OCI-M2 (cell line): ENCODE results near the gene MNT.

Source experiments
- DNase-seq: peaks from one replicate; lab custom pipeline; 2025; ENCODE audit not compliant: unreplicated experiment; lab: John Stamatoyannopoulos, UW

MNT gene

DNA sequence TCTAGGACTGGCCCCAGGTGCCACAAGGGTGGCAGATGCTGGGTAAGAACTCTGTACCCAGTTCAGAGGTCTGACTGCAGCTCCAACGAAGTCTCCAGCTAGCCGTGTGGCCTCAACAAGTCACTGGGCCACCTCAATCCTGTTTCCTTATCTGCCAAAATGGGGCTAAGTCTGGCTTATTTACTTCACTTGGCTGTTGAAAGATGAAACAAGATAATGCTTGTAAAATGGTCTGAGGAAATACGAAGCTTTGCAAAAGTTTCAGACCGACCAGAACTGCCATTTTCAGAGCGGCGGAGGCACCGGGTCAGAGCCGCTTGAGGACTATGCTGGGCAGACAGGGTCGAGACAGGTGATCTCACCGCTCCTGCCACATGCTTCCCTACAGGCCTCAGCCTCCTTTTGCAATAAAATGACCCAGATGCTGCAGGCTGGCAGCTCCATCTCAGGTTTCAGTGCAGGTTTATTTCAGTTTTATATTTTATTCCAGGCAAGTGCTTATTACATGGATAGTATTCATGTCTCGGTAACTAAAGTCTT, 17.2 kb downstream of the MNT start:
- DNase-seq: no peak

DNA sequence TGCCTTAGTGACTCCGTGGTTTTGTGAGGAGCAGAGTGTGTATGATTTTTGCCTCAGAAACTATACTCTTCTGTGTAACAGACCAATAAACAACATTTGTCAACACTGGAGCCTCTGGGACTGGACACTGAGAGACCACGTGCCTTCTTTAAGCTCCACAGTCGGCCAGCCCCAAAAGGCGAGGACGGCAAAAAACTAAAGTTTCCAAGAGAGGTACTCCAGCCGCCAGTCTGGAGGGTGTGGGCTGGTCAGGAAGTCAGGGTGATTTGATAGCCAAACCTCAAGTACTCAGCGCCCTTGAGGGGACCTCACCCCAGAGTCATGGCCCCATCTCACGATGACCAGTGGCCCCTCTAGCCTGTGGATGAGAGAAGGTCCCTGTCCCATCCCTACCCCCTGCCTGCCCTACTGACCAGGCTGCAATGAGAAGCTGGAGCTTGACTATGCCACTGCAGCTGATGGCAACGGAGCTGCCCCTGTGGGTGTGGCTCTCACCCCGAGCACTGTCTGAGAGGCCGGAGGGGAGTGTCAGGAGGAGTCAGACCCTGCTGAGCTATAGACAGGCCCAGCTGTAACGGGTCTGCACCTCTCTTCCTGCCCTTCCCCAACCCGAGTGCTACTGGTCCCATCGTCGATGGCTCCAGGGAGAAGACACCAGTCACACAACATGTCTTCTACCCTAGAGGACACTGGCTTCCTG, 19.8 kb downstream of the MNT start:
- no peak for DNase-seq

DNA sequence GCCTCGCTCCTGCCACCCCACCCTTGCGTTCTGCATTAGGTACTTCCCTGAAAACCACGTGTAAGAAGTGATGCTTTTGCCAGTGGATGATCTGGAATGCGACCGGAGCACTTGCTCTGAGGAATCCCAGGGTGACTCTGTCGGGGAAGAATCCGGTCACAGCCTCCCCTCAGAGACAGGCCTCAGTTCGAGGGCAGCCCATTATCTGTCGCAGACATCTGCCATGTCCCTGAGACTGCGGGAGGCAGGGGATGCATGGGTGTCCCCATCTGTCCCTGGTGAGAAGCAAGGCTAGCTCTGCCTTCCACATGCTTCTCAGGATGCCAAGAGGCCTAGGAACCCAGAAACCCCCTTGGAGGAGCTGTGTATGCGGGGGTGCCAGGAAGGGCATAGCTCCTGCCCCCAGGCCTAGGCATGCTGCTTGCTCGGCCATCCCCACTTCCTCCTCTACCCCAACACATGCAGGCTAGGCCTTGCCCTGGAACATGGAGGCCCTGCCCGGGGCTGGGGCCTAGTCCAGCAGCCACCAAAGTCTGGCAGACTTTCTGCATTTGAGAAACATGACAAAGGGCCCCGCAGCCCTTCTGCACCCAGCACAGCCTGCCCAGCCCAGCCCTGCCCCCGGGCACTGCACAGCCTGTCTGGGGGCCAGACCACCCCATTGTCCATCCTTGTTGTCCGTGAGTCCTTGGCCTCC, 20.5 kb downstream of the MNT start:
- no peak for DNase-seq

DNA sequence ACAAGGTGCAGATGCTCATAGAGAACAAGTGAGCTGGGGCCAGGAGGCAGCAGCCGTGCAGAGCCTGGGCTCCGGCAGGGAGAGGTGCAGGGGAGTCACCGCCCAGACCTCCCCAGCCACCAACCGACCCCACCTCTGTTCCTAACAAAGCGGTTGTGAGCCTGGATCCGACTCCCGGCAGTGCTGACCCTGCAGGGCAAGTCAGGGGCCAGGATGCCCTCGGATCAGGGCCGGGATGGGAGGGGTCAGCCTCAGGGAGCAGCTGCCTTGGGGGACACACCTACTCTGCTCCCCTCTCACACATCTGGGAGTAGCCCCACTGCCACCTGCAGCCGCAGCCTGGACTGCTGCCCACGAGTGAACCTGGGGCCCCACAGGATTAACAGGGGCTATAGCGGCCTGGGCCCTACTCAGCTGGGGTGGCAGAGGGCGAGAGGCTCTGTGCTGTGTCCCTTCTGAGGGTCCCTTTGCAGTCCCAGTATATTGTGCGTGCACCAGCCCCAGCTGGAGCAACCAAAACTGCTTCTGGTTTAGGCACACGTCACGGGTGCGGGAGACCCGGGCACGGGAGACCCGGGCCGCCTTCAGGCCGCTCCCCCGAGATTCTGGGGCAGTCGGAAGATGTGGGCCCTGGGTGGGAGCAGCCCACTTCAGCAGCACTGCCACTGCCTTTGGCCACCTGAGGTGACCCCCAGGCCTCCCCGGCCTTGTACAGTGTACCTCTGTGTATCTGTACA, 21.2 kb downstream of the MNT start:
- no peak for DNase-seq

DNA sequence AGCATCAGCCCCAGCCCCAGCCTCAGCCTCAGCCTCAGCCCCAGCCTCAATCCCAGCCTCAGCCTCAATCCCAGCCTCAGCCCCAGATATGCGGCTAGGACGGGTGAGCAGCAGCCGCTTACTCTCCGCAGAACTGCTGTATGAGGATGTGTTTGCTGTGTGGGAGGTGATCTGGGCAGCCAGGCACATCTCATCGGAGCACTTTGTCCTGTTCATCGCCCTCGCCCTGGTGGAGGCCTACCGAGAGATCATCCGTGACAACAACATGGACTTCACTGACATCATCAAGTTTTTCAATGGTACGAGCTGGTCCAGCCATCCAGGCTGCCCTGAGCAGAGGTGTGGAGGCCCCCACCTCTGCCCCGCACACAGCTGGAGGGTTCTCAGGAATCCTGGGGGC, 22.0 kb downstream of the MNT start:
- no peak for DNase-seq

DNA sequence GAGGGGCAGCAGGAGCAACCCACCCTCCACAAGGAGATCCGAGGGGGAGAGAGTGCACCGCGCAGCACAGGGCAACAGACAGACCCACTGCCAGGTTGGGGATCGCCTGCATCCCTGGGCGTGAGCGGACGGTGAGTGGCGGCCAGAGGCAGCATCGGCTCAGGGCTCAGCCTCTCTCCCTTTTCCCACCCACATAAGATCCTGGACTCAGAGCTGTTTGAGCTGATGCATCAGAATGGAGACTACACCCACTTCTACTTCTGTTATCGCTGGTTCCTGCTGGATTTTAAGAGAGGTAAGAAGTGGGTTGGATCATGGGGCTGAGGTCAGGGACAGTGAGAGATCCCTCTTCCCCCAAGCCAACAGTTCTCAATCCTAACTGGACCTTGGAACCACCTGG, 23.2 kb downstream of the MNT start:
- DNase-seq: no peak

DNA sequence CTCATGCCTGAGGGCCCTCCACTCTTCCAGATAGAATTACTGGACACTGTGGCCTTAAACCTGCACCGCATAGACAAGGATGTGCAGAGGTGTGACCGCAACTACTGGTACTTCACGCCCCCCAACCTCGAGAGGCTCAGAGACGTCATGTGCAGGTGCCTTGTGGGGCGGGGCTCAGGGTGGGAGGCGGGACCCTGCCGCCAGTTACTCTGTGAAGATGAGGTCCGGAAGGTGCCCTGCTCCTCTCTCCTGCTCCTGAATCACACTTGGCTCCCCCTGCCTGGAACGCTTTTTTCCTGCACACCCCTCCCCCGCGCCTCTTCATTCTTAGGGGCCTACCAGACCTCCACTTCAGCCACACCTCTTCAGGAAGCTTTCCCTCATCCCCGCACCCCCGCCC, 24.8 kb downstream of the MNT start:
- DNase-seq: no peak

DNA sequence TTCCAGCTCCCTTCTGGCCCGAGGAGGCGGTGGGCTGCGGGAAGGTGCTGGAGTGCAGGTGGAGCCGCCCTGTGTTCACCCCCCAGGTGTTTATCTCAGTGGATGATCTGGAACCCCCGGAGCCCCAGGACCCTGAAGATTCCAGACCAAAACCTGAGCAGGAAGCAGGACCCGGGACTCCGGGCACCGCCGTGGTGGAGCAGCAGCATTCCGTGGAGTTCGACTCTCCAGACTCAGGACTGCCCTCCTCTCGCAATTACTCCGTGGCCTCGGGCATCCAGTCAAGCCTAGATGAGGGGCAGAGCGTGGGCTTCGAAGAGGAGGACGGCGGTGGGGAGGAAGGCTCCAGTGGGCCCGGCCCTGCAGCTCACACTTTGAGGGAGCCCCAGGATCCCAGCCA, 25.5 kb downstream of the MNT start:
- DNase-seq: no peak

DNA sequence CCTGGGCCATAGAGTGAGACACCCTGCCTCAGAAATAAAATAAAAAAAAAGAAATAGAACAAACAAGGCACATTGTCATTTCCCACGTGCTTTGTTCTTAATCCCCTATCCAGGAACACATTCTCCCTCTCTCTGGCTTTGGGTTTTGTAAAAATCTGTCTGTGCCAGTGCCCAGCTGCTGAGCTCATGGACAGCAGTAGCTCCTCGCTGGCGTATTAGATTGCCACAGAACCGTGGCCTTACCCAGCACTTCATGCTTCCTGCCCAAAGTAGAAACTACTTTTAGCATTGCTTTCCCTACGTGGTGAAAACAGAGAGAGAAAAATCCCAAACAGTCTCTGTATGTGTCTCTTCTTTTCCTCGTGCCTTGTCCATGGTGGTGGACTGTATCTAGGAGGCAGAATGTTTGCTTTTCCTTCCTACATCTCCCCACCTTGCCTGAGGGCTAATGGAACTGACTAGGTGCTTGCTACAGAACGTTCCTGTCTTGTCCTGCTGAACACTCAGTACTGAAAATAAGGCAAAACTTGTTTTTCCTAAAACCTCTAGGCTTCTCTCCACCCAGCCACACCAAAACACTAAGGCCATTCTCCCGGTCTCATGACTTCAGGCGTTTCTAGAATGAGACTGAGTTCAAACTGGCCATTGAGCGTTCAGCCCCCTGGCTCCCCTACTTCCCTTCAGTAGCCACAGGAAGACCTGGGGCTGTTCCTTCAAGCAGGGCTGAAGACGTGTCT, 26.1 kb downstream of the MNT start:
- no peak for DNase-seq

DNA sequence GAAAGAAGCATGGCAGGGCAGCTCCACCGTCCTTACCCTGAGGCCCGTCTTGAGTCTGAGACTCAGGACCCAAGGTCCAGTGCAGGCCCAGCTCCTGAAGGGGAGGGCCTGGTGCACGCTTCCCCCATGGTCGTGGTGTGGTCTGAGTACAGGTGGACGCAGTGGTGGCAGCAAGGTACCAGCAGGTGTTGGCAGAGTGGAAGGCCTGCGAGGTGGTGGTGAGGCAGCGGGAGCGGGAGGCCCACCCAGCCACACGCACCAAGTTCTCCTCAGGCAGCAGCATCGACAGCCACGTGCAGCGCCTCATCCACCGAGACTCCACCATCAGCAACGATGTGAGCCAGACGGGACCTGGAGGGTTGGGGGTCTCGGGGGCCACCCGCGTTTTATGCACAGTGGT, 27.7 kb downstream of the MNT start:
- DNase-seq: no peak

DNA sequence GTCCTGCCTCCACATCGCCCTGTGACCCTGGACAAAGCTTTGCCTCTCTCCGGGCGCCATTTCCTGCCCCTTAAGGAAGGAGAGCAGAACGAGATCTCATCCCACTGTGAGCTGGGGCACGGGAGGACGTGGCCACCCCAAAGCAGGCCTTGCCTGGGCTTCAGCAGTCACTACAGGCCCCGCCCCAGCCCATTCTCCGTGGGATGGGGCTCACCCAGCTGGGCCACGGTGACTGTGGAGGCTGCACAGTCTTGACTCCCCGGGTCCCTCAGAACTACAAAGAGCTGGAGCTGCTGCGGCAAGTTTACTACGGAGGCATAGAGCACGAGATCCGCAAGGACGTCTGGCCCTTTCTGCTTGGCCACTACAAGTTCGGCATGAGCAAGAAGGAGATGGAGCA, 28.2 kb downstream of the MNT start:
- DNase-seq: no peak

DNA sequence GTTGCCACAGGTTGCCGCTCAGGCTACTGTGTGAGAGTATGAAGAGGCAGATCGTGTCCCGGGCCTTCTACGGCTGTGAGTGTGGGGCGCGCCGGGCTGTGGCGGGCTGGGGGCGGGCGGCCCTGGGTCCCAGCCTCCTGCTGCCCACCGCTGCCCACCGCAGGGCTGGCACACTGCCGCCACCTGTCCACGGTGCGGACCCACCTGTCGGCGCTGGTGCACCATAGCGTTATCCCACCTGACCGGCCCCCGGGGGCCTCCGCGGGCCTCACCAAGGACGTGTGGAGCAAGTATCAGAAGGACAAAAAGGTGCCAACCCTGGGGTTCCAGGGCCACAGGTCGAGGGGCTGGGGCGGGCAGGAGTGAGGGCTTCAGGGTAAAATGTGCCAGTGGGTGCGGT, 28.7 kb downstream of the MNT start:
- DNase-seq: no peak

DNA sequence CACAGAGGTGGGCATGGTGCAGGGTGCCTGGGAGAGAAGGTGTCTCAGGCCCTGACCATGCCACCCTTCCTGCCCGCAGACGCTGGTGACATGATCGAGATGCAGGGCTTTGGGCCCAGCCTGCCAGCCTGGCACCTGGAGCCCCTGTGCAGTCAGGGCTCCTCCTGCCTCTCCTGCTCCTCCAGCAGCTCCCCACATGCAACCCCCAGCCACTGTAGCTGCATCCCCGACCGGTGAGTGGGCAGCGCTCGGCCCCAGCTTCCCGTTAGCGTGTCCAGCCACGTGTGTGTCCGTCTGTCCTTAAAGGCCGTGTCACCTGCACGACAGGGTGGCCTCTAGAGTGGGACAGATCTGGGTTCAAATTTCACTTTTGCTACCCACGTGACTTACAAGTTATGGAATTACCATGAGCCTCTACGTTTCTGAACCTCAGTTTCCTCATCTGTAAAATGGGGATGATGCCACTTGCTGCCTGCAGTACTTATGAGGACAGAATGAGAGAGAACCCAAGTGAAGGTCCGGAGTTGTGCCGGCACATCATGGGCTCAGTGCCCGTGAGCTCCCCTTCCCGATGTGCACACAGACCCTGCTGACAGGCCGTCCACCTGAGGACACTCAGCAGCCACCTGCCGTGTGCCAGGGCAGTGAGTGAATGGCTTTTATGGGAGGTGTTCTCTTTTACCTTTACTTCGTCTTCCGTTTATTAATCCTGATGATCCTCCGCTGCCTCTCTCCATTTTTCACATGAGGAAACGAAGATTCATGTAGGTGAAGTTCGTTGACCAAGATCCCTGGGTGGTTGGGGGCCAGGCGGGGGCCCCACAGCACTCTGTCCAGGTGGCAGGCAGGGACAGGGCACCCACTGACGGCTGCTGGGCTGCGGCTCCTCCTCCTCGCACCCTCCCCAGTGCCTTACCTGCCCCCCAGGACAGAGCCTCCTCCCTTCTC, 29.4 kb downstream of the MNT start:
- DNase-seq: no peak

DNA sequence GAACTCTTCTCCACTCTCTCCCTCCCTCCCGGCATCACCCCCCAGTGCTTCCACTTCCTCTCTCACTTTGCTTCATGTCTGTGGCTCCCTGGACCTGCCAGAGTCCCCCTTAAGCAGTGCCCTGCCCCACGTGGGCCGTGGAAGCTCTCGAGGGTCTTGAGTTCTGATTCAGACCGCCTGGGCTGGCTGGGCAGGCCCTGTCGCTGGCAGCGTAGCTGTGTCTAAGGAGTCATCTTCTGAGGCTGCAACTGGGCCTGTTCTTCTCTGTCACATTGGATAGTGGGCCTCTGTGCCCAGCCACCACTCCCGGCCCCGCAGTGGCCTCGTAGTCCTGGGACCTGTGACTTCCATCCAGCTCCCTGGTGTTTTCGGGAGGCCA, 30.7 kb downstream of the MNT start:
- DNase-seq: no peak

DNA sequence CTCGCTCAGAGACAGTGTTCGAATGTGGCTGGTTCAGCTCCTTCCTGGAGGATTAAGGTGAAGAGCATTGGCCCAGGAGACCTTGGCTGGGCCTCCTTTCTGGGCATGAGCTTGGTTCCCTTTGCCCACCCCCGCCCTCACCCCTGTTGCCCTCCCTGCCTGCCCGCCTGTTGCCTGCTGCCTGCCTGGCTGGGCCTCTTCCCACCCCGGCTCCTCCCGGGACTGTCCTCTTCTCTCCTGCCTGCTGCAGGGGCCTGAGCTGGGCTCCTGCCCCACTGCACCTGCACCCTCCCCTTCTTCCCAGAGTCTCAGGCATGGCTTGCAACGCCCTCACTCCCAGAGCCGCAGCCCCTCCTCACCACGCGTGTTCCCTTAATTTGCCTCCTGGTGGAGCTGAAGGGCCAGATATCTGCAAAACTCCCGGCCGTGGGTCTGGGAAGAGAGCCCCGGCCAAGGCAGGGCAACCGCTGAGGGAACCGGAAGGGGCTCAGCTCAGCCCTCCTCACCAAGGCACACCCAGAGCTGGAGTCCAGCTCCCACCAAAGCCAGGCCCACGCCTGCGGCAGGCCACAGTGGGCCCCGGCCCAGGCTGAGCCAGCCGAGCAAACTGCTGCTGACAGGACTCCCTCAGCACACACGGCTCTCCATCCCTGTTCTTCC, 31.2 kb downstream of the MNT start:
- DNase-seq: no peak

DNA sequence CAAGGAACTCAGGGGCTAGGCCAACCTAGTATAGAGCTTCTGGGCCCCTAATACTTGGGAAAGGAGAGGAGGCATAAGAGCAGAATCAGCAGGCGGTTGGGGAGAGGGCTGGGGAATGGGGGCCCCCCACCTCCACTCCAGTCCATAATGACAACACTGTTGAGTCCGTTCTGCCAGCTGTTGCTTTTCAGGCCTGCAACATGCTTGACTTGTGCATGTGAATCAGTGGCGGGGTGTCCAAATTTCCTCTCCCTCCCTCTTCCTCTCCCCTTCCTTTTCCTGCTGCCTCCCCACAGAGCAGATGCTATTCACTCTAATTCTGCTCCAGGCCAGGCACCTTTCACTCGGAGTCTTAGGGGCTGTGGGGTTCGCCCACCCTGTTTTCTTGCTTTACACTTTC, 31.8 kb downstream of the MNT start:
- no peak for DNase-seq

DNA sequence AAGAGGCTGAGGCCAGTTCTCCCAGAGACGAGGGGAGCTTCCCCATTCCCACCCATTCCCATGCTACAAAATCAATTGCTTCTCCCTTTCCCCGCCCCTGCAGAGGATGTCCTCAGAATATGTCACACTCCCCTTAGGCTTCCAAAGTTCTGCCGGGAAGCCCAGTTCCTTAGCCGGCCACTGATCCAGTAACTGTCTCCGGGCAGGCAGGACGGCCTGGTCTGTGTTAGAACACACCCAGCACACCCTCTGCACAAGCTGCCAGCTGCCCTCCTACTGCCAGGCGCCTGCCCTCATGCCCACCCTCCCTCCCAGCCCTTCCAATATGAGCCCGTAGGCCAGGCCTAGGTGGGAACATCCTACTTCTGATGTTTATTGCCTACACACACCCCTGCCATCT, 32.5 kb downstream of the MNT start:
- no peak for DNase-seq

DNA sequence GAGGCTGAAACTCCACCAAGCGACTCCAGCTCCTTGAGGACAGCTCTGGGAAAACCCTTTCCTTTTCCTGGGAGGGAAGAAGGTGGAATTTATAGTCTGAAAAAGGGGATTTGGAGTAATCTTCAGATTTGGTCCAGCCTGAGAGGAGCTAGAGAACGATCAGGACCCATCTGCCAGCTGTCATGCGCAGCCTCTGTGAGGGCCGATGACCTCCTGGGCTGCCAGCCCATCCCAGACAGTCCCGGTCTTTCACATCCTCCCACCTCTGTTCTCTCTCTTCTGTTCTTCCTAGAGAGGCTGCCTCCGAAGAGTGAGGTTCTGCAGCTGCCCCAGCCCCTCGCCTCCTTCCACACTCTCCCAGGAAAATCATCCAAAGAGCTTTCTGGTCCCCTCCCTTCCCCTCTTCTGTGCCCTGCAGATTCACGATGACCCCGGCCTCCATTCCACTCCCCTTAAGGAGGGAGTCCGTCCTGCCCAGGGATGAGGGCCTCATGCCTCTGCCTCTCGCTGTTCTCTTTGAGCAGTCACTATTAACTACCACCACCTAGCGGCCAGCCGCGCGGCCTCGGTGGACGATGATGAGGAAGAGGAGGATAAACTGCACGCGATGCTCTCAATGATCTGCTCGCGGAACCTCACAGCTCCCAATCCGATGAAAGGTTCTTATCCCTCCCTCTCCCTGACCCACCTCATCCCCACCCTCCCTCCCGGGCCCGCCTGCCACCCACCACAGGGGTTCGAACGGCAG, 33.9 kb downstream of the MNT start:
- no peak for DNase-seq

DNA sequence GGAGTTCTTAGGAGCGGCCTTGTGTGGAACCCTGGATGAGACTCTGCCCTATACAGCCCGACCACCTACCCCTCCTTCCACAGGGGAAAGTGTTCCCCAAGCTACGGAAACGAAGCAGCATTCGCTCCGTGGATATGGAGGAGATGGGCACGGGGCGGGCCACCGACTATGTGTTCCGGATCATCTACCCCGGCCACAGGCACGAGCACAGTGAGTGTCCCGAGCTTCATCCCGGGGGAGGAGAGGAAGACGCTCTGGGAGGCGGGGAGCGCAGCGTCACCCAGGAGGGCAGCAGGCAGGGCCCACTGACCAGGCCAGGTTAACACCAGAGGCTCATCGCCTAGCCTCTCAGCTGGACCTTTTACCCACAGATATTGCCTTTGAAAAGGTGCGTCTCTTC, 35.7 kb downstream of the MNT start:
- DNase-seq: no peak
